T-helper 2 cell (primary cell): Measurements from ENCODE around the gene MMP23B.
A peak's percentile ranks its signal among the peaks of the same experiment; 100 is the strongest.
"Not testable (repeated sequence)": the region's sequence is repeated elsewhere in the genome, so short reads cannot be mapped to it uniquely, and the experiment has no call there.

Experiments used
- DNase-seq, 5 experiments: peaks; one replicate each; pipeline versions ENCODE4 v3.0.0 to v3.0.0-alpha.2; 2012 to 2022

The MMP23B gene

GRCh38 chr1:1670866-1671265 lies 38.9 kb downstream of the MMP23B start:
- DNase-seq, result no peak

GRCh38 chr1:1671365-1672119 lies 39.6 kb downstream of the MMP23B start:
- DNase-seq, result no peak

GRCh38 chr1:1672181-1672965 lies 40.4 kb downstream of the MMP23B start:
- DNase-seq, result no peak

- DNase-seq, result not testable (repeated sequence)
Observed at GRCh38 chr1:1674806-1675205, 42.8 kb downstream of the MMP23B start.

- peak in 1 of 5 experiments; percentile 11 for DNase-seq
Observed at GRCh38 chr1:1675218-1675617, 43.2 kb downstream of the MMP23B start.

- not testable (repeated sequence) for DNase-seq
Observed at GRCh38 chr1:1676087-1676486, 44.1 kb downstream of the MMP23B start.

GRCh38 chr1:1677718-1678580 lies 46.0 kb downstream of the MMP23B start:
- DNase-seq, result peak in 4 of 5 experiments; percentile 28 to 78 (median 45)

GRCh38 chr1:1678581-1679380 lies 46.8 kb downstream of the MMP23B start:
- DNase-seq, result peak in 3 of 5 experiments; percentile 19 to 63 (median 30)

GRCh38 chr1:1680031-1680911 lies 48.3 kb downstream of the MMP23B start:
- no peak for DNase-seq

- no peak for DNase-seq
Observed at GRCh38 chr1:1680912-1681273, 48.9 kb downstream of the MMP23B start.

- DNase-seq, result no peak
Observed at GRCh38 chr1:1683104-1683905, 51.3 kb downstream of the MMP23B start.
